Progenitor cell of endocrine pancreas (in vitro differentiated cells): ENCODE measurements around the gene ROPN1L. TPM values are rescaled to one million over a fixed set of nuclear protein-coding genes. Genes with fewer than 3 reads are reported as not detected.

ENCODE experiments used
- DNase-seq: peaks from one replicate; pipeline ENCODE4 v3.0.0; 2021; ENCODE audit warnings: low spot score; ENCODE audit not compliant: unreplicated experiment
- H3K27ac Mint-ChIP-seq: 2 replicates; pipeline ENCODE4 v1.8.0; 2021; ENCODE audit warnings: mild to moderate bottlenecking, moderate library complexity, mixed read lengths
- H3K27me3 Mint-ChIP-seq: 2 replicates; pipeline ENCODE4 v1.8.0; 2021; ENCODE audit warnings: mixed read lengths
- H3K36me3 Mint-ChIP-seq: 2 replicates; pipeline ENCODE4 v1.8.0; 2022; ENCODE audit warnings: mixed read lengths; ENCODE audit not compliant: insufficient read depth
- H3K4me1 Mint-ChIP-seq: 2 replicates; pipeline ENCODE4 v1.8.0; 2021; ENCODE audit warnings: low read depth, mixed read lengths
- H3K4me3 Mint-ChIP-seq: 2 replicates; pipeline ENCODE4 v1.8.0; 2021; ENCODE audit warnings: low read depth, mild to moderate bottlenecking, moderate library complexity, mixed read lengths
- H3K9me3 Mint-ChIP-seq: 2 replicates; pipeline ENCODE4 v1.8.0; 2021; ENCODE audit warnings: low read depth, mixed read lengths
- total RNA-seq: library from RNA; stranded (reverse); gene quantifications from 2 replicates; pipeline ENCODE4 v1.2.1, GENCODE V29; 2021
- TF ChIP-seq, protein P1 (sequence below): fragments of 200-600 bp; sonication (generic); IDR thresholded peaks from one replicate; pipeline ENCODE4 v1.5.0; 2021; ENCODE audit warnings: antibody characterized with exemption, mild to moderate bottlenecking; ENCODE audit not compliant: unreplicated experiment

Gene ROPN1L
- total RNA-seq, 1 donor from 2014 or later = 0.43 TPM

- Mint-ChIP-seq H3K27ac (peak overlapping the region; percentile 90), H3K4me1 (peaks cover 4% of the 10 kb centered on the region), H3K4me3 (no peak overlapping the region), H3K27me3 (peaks cover 32% of the 10 kb centered on the region), H3K36me3 (no peaks in the 10 kb centered on the region), H3K9me3 (no peaks in the 10 kb centered on the region)
- TF ChIP-seq, protein P1, sequence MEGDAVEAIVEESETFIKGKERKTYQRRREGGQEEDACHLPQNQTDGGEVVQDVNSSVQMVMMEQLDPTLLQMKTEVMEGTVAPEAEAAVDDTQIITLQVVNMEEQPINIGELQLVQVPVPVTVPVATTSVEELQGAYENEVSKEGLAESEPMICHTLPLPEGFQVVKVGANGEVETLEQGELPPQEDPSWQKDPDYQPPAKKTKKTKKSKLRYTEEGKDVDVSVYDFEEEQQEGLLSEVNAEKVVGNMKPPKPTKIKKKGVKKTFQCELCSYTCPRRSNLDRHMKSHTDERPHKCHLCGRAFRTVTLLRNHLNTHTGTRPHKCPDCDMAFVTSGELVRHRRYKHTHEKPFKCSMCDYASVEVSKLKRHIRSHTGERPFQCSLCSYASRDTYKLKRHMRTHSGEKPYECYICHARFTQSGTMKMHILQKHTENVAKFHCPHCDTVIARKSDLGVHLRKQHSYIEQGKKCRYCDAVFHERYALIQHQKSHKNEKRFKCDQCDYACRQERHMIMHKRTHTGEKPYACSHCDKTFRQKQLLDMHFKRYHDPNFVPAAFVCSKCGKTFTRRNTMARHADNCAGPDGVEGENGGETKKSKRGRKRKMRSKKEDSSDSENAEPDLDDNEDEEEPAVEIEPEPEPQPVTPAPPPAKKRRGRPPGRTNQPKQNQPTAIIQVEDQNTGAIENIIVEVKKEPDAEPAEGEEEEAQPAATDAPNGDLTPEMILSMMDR = no peak
- DNase-seq = no peak
Observed at GRCh38 chr5:10457682-10458574, 16.2 kb downstream of the ROPN1L start.

- DNase-seq = no peak
- Mint-ChIP-seq H3K9me3 (no peaks in the 10 kb centered on the region), H3K27ac (no peak overlapping the region), H3K4me3 (no peak overlapping the region), H3K27me3 (peaks cover 38% of the 10 kb centered on the region), H3K4me1 (peaks cover 2% of the 10 kb centered on the region), H3K36me3 (no peaks in the 10 kb centered on the region)
- TF ChIP-seq, protein P1 = no peak
Observed at GRCh38 chr5:10459080-10460055, 17.7 kb downstream of the ROPN1L start.

- H3K4me3 Mint-ChIP-seq = no peak overlapping the region
- H3K36me3 Mint-ChIP-seq = no peaks in the 10 kb centered on the region
- no peaks in the 10 kb centered on the region for H3K9me3 Mint-ChIP-seq
- H3K27ac Mint-ChIP-seq = no peak overlapping the region
- DNase-seq = no peak
- peaks cover 2% of the 10 kb centered on the region for H3K4me1 Mint-ChIP-seq
- TF ChIP-seq, protein P1 = no peak
- peaks cover 33% of the 10 kb centered on the region for H3K27me3 Mint-ChIP-seq
Observed at GRCh38 chr5:10460252-10460906, 18.7 kb downstream of the ROPN1L start.

DNA sequence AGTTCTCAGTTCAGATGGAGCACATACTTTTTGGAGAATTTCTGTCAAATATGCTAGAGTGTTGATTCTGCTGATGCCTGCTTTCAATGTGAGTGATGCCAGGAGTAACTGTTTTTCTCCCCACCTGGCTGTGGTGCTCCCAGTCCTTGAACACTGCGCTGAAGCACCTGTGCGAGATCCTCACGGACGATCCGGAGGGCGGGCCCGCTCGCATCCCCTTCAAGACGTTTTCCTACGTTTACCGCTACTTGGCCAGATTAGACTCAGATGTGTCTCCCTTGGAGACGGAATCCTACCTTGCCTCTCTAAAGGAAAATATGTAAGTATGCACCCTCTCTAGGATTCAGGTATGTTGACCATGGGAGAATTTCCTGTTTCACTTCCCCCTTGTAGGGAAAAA lies 19.4 kb downstream of the ROPN1L start:
- H3K36me3 Mint-ChIP-seq = no peaks in the 10 kb centered on the region
- TF ChIP-seq, protein P1 = no peak
- peaks cover 29% of the 10 kb centered on the region for H3K27me3 Mint-ChIP-seq
- H3K4me3 Mint-ChIP-seq = no peak overlapping the region
- H3K4me1 Mint-ChIP-seq = peaks cover 2% of the 10 kb centered on the region
- H3K27ac Mint-ChIP-seq = no peak overlapping the region
- DNase-seq = no peak
- H3K9me3 Mint-ChIP-seq = no peaks in the 10 kb centered on the region
